H9 (cell line): ENCODE results near the gene AKAP12. TPM values are rescaled to one million over a fixed set of nuclear protein-coding genes. Genes with fewer than 3 reads are reported as not detected.

Source experiments
- DNase-seq: peaks from one replicate; pipeline ENCODE4 v3.0.0-alpha.2; 2017
- H2AFZ ChIP-seq: one replicate; pipeline ENCODE4 v1.6.1; 2013; ENCODE audit warnings: mild to moderate bottlenecking, low read length, control low read depth, moderate library complexity
- H2AK5ac ChIP-seq: 2 replicates; pipeline ENCODE4 v1.6.1; 2013; ENCODE audit warnings: low read length, control low read depth, mixed read lengths; ENCODE audit not compliant: insufficient read length
- H2BK120ac ChIP-seq: one replicate; pipeline ENCODE4 v1.6.1; 2013; ENCODE audit warnings: low read depth, mild to moderate bottlenecking, low read length, control low read depth, inconsistent platforms; ENCODE audit not compliant: poor library complexity, severe bottlenecking
- H2BK12ac ChIP-seq: 2 replicates; pipeline ENCODE4 v1.6.1; 2013; ENCODE audit warnings: low read length, control low read depth, mixed read lengths, low read depth; ENCODE audit not compliant: insufficient read length
- H2BK15ac ChIP-seq: 2 replicates; pipeline ENCODE4 v1.6.1; 2013; ENCODE audit warnings: low read depth, low read length, control low read depth
- H2BK20ac ChIP-seq: one replicate; pipeline ENCODE4 v1.6.1; 2013; ENCODE audit warnings: low read depth, mild to moderate bottlenecking, low read length, control low read depth, inconsistent platforms; ENCODE audit not compliant: poor library complexity, severe bottlenecking
- H2BK5ac ChIP-seq: 2 replicates; pipeline ENCODE4 v1.6.1; 2013; ENCODE audit warnings: low read length, control low read depth, mixed read lengths; ENCODE audit not compliant: insufficient read length
- H3K14ac ChIP-seq: 2 replicates; pipeline ENCODE4 v1.6.1; 2013; ENCODE audit warnings: low read length, control low read depth; ENCODE audit not compliant: insufficient read depth
- H3K18ac ChIP-seq: 2 replicates; pipeline ENCODE4 v1.6.1; 2013; ENCODE audit warnings: low read depth, mild to moderate bottlenecking, mixed read lengths, low read length, control low read depth; ENCODE audit not compliant: insufficient read length
- H3K23ac ChIP-seq: 2 replicates; pipeline ENCODE4 v1.6.1; 2013; ENCODE audit warnings: low read length, control low read depth, mixed read lengths, low read depth; ENCODE audit not compliant: insufficient read length
- H3K23me2 ChIP-seq: 2 replicates; pipeline ENCODE4 v1.6.1; 2013; ENCODE audit warnings: low read depth, mild to moderate bottlenecking, mixed read lengths, low read length, control low read depth; ENCODE audit not compliant: insufficient read length, poor library complexity, severe bottlenecking
- H3K27ac ChIP-seq: 2 replicates; pipeline ENCODE4 v1.5.1; 2013; ENCODE audit warnings: low read length, control low read depth, mixed read lengths, low read depth; ENCODE audit not compliant: insufficient read length
- H3K27me3 ChIP-seq: 2 replicates; pipeline ENCODE4 v1.6.1; 2013; ENCODE audit warnings: low read length, control low read depth, inconsistent platforms; ENCODE audit not compliant: insufficient read depth
- H3K4ac ChIP-seq: 2 replicates; pipeline ENCODE4 v1.6.1; 2013; ENCODE audit warnings: low read depth, mild to moderate bottlenecking, control low read depth, inconsistent platforms, low read length, moderate library complexity
- H3K4me1 ChIP-seq: 2 replicates; pipeline ENCODE4 v1.6.1; 2013; ENCODE audit warnings: low read length, control low read depth, inconsistent platforms; ENCODE audit not compliant: insufficient read depth
- H3K4me2 ChIP-seq: 2 replicates; pipeline ENCODE4 v1.6.1; 2013; ENCODE audit warnings: low read length, control low read depth, mixed read lengths; ENCODE audit not compliant: insufficient read length, insufficient read depth
- H3K56ac ChIP-seq: 2 replicates; pipeline ENCODE4 v1.6.1; 2013; ENCODE audit warnings: low read depth, mild to moderate bottlenecking, mixed read lengths, low read length, control low read depth; ENCODE audit not compliant: insufficient read length
- H3K79me1 ChIP-seq: 2 replicates; pipeline ENCODE4 v1.6.1; 2013; ENCODE audit warnings: low read depth, mild to moderate bottlenecking, moderate library complexity, low read length, control low read depth, inconsistent platforms; ENCODE audit not compliant: insufficient read depth, poor library complexity, severe bottlenecking
- H3K79me2 ChIP-seq: 2 replicates; pipeline ENCODE4 v1.6.1; 2013; ENCODE audit warnings: low read length, control low read depth, inconsistent platforms; ENCODE audit not compliant: insufficient read depth
- H3K9ac ChIP-seq: 2 replicates; pipeline ENCODE4 v1.6.1; 2013; ENCODE audit warnings: low read length, control low read depth, mixed read lengths; ENCODE audit not compliant: insufficient read length; ENCODE audit errors: extremely low read depth
- H3K9me3 ChIP-seq: one replicate; pipeline ENCODE4 v1.6.1; 2013; ENCODE audit warnings: low read depth, low read length, inconsistent platforms; ENCODE audit not compliant: control insufficient read depth
- H3T11ph ChIP-seq: one replicate; pipeline ENCODE4 v1.6.1; 2013; ENCODE audit warnings: mild to moderate bottlenecking, low read length, control low read depth, inconsistent platforms
- H4K20me1 ChIP-seq: one replicate; pipeline ENCODE4 v1.6.1; 2013; ENCODE audit not compliant: control insufficient read depth, insufficient read length, insufficient read depth
- H4K5ac ChIP-seq: 2 replicates; pipeline ENCODE4 v1.6.1; 2013; ENCODE audit warnings: low read depth, mild to moderate bottlenecking, mixed read lengths, low read length, control low read depth; ENCODE audit not compliant: insufficient read length
- H4K8ac ChIP-seq: replicated peaks from 2 replicates; pipeline ENCODE4 v1.6.1; 2013; ENCODE audit warnings: low read length, control low read depth, mixed read lengths, low read depth; ENCODE audit not compliant: insufficient read length
- H4K91ac ChIP-seq: 2 replicates; pipeline ENCODE4 v1.6.1; 2013; ENCODE audit warnings: low read depth, mild to moderate bottlenecking, moderate library complexity, mixed read lengths, low read length, control low read depth; ENCODE audit not compliant: insufficient read length
- H3K27ac Mint-ChIP-seq, 3 experiments: 2 replicates in 2 of 3; 3 replicates in 1 of 3; pipeline ENCODE4 v1.8.0; 2020 to 2021; ENCODE audit warnings: mixed read lengths in 3 of 3, mild to moderate bottlenecking in 1 of 3, moderate library complexity in 1 of 3
- H3K27me3 Mint-ChIP-seq: 2 replicates; pipeline ENCODE4 v1.8.0; 2021; ENCODE audit warnings: low read depth, mild to moderate bottlenecking, moderate library complexity, mixed read lengths
- H3K36me3 Mint-ChIP-seq, 3 experiments: 2 replicates in 2 of 3; 3 replicates in 1 of 3; pipeline ENCODE4 v1.8.0; 2020 to 2021; ENCODE audit warnings: low read depth in 3 of 3, mixed read lengths in 3 of 3; ENCODE audit not compliant: insufficient read depth in 1 of 3
- H3K4me1 Mint-ChIP-seq, 2 experiments: 2 replicates each; pipeline ENCODE4 v1.8.0; 2020; ENCODE audit warnings: mixed read lengths in 2 of 2
- H3K4me3 Mint-ChIP-seq, 2 experiments: 2 replicates in 1 of 2; 3 replicates in 1 of 2; pipeline ENCODE4 v1.8.0; 2020 to 2021; ENCODE audit warnings: mild to moderate bottlenecking in 2 of 2, mixed read lengths in 2 of 2, moderate library complexity in 1 of 2
- H3K9me3 Mint-ChIP-seq, 2 experiments: 2 replicates in 1 of 2; 3 replicates in 1 of 2; pipeline ENCODE4 v1.8.0; 2020; ENCODE audit warnings: mild to moderate bottlenecking in 2 of 2, mixed read lengths in 2 of 2, moderate library complexity in 1 of 2
- WGBS: extraction: QIAGEN DNeasy Blood & Tissue Kit; methylation state at CpG from one replicate; pipeline ENCODE4 v1.1.7; 2013; ENCODE audit warnings: missing lambda C conversion rate, low lambda C conversion rate, mixed read lengths; ENCODE audit not compliant: insufficient read length; ENCODE audit errors: extremely low coverage; 5-methylcytosine and 5-hydroxymethylcytosine counted together
- total RNA-seq: library from RNA; stranded (reverse); gene quantifications from 2 replicates; pipeline ENCODE4 v1.2.1, GENCODE V29; 2021
- TF ChIP-seq, protein P1 (sequence below): fragments of 200-600 bp; sonication (generic); conservative IDR thresholded peaks from 3 replicates; pipeline ENCODE4 v1.8.0; 2021; ENCODE audit warnings: antibody characterized with exemption, mild to moderate bottlenecking

Gene AKAP12
- total RNA-seq, 1 experiment from 2014 or later, result 52.3 TPM

DNA sequence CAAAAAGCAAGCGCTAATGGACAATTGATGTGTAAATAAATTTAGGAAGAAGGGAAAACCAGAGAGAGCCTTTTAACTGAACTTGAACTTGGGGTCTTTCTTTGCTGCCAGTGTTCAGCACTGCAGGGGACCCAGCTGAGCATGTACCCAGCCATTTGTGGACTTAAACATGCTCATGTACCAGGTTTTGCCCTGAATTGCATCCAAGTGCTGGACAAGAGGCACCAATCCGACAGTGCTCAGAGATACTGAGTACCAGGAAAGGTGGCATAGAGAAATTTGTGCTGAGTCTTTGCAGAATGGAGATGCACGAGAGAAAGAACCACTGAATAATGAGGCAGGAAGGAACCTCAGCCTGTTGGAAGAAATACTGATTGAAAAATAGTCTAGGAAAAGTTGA lies 16.0 kb downstream of the AKAP12 start:
- Mint-ChIP-seq H3K4me1 (peaks cover 21 to 27% of the 10 kb centered on the region in 2 experiments), H3K4me3 (no peak overlapping the region), H3K36me3 (no peaks in the 10 kb centered on the region; a peak in 2 of 7 replicates), H3K27ac (peak overlapping the region in 2 of 3 experiments; percentile 71 to 98; a peak in 2 of 7 replicates), H3K27me3 (no peaks in the 10 kb centered on the region), H3K9me3 (no peaks in the 10 kb centered on the region)
- H3K23ac ChIP-seq, result no peak overlapping the region
- no peak overlapping the region for H2BK120ac ChIP-seq
- TF ChIP-seq, protein P1, sequence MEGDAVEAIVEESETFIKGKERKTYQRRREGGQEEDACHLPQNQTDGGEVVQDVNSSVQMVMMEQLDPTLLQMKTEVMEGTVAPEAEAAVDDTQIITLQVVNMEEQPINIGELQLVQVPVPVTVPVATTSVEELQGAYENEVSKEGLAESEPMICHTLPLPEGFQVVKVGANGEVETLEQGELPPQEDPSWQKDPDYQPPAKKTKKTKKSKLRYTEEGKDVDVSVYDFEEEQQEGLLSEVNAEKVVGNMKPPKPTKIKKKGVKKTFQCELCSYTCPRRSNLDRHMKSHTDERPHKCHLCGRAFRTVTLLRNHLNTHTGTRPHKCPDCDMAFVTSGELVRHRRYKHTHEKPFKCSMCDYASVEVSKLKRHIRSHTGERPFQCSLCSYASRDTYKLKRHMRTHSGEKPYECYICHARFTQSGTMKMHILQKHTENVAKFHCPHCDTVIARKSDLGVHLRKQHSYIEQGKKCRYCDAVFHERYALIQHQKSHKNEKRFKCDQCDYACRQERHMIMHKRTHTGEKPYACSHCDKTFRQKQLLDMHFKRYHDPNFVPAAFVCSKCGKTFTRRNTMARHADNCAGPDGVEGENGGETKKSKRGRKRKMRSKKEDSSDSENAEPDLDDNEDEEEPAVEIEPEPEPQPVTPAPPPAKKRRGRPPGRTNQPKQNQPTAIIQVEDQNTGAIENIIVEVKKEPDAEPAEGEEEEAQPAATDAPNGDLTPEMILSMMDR, result no peak
- no peak for DNase-seq
- no peaks in the 10 kb centered on the region; the same call in 1 of the 2 replicates for H3K79me2 ChIP-seq
- no peak overlapping the region for H2BK12ac ChIP-seq
- no peak overlapping the region for H3K4ac ChIP-seq
- H3K23me2 ChIP-seq, result no peaks in the 10 kb centered on the region
- no peak overlapping the region for H3K56ac ChIP-seq
- peaks cover 2% of the 10 kb centered on the region for H3K79me1 ChIP-seq
- no peaks in the 10 kb centered on the region for H3K27me3 ChIP-seq
- H4K91ac ChIP-seq, result no peak overlapping the region
- WGBS, result no CpG with 5 or more reads among the region's 3 CpGs
- no peak overlapping the region for H3T11ph ChIP-seq
- no peak overlapping the region for H3K14ac ChIP-seq
- H2BK15ac ChIP-seq, result no peak overlapping the region
- H2AK5ac ChIP-seq, result no peak overlapping the region
- H4K20me1 ChIP-seq, result no peaks in the 10 kb centered on the region
- H3K4me1 ChIP-seq, result peaks cover 4% of the 10 kb centered on the region; the same call in 1 of the 2 replicates
- H3K4me2 ChIP-seq, result no peak overlapping the region
- no peaks in the 10 kb centered on the region for H3K9me3 ChIP-seq
- no peak overlapping the region for H3K9ac ChIP-seq
- H2BK5ac ChIP-seq, result no peak overlapping the region
- no peak overlapping the region for H4K8ac ChIP-seq
- H4K5ac ChIP-seq, result no peak overlapping the region
- no peak overlapping the region for H2AFZ ChIP-seq
- H3K18ac ChIP-seq, result no peak overlapping the region
- H2BK20ac ChIP-seq, result no peak overlapping the region
- H3K27ac ChIP-seq, result no peak overlapping the region
